CD14-positive monocyte (primary cell): ENCODE measurements around the gene TRABD. TPM values are rescaled to one million over a fixed set of nuclear protein-coding genes. Genes with fewer than 3 reads are reported as not detected.

Experiments used
- DNase-seq, 3 donors: peaks; one replicate each; pipeline ENCODE4 v3.0.0-alpha.2; 2011 to 2022
- H2AFZ ChIP-seq: 2 replicates; pipeline ENCODE4 v1.6.0; 2012; ENCODE audit warnings: mild to moderate bottlenecking, low read depth, low read length, inconsistent platforms; ENCODE audit not compliant: insufficient read depth, poor library complexity, severe bottlenecking
- H3K27ac ChIP-seq, 2 donors: 1 replicate in 1 of 2; 2 replicates in 1 of 2; pipeline ENCODE4 v1.5.1; 2012 to 2013; ENCODE audit warnings: low read length in 2 of 2, control low read depth in 1 of 2, inconsistent platforms in 1 of 2, low read depth in 1 of 2, mild to moderate bottlenecking in 1 of 2
- H3K27me3 ChIP-seq, 2 donors: one replicate each; pipeline versions ENCODE4 v1.6.0 to v1.6.1; 2011 to 2013; ENCODE audit warnings: low read length in 2 of 2; ENCODE audit not compliant: control insufficient read depth in 2 of 2, insufficient read depth in 2 of 2
- H3K36me3 ChIP-seq, 2 donors: replicated peaks in 1 of 2; 1 replicate in 1 of 2; 2 replicates in 1 of 2; pipeline versions ENCODE4 v1.5.1 to v1.6.1; 2012 to 2013; ENCODE audit warnings: low read length in 2 of 2, control low read depth in 1 of 2, inconsistent platforms in 1 of 2, mild to moderate bottlenecking in 1 of 2; ENCODE audit not compliant: insufficient read depth in 2 of 2, control insufficient read depth in 1 of 2
- H3K4me1 ChIP-seq, 2 donors: 1 replicate in 1 of 2; 2 replicates in 1 of 2; pipeline versions ENCODE4 v1.5.1 to v1.6.1; 2012 to 2013; ENCODE audit warnings: low read length in 2 of 2, control low read depth in 1 of 2, inconsistent platforms in 1 of 2, mild to moderate bottlenecking in 1 of 2, moderate library complexity in 1 of 2; ENCODE audit not compliant: insufficient read depth in 2 of 2, control insufficient read depth in 1 of 2
- H3K4me2 ChIP-seq: replicated peaks from 2 replicates; pipeline ENCODE3; 2012; ENCODE audit warnings: low read length, moderate library complexity, mild to moderate bottlenecking; ENCODE audit not compliant: poor library complexity, severe bottlenecking; ENCODE audit errors: extremely low read depth
- H3K4me3 ChIP-seq, 3 experiments: fragments of 200-600 bp in 1 of 3; sonication (generic) in 1 of 3; replicated peaks in 1 of 3; 1 replicate in 2 of 3; 2 replicates in 1 of 3; pipeline ENCODE4 v1.5.1; 2011 to 2013; ENCODE audit warnings: low read length in 3 of 3, mild to moderate bottlenecking in 3 of 3, control low read depth in 2 of 3, low read depth in 2 of 3, inconsistent platforms in 1 of 3, moderate library complexity in 1 of 3
- H3K79me2 ChIP-seq: 2 replicates; pipeline ENCODE4 v1.6.0; 2012; ENCODE audit warnings: mild to moderate bottlenecking, control low read depth, inconsistent platforms, low read length, moderate library complexity; ENCODE audit not compliant: insufficient read depth
- H3K9ac ChIP-seq: 2 replicates; pipeline ENCODE4 v1.6.0; 2017; ENCODE audit warnings: low read length, mild to moderate bottlenecking; ENCODE audit not compliant: insufficient read depth, poor library complexity, severe bottlenecking
- H3K9me3 ChIP-seq, 2 donors: replicated peaks in 1 of 2; 1 replicate in 1 of 2; 2 replicates in 1 of 2; pipeline versions ENCODE4 v1.5.1 to v1.6.1; 2012 to 2013; ENCODE audit warnings: low read length in 2 of 2, control low read depth in 1 of 2; ENCODE audit not compliant: control insufficient read depth in 1 of 2, insufficient read depth in 1 of 2
- H4K20me1 ChIP-seq: 2 replicates; pipeline ENCODE4 v1.6.0; 2012; ENCODE audit warnings: mild to moderate bottlenecking, low read length, control low read depth, moderate library complexity; ENCODE audit not compliant: insufficient read depth
- H3K27ac Mint-ChIP-seq, 7 donors: one replicate each; pipeline ENCODE4 v1.8.0; 2020; ENCODE audit warnings: mild to moderate bottlenecking in 7 of 7, mixed read lengths in 7 of 7, moderate library complexity in 6 of 7, inconsistent platforms in 2 of 7
- H3K27me3 Mint-ChIP-seq, 3 donors: one replicate each; pipeline ENCODE4 v1.8.0; 2021 to 2022; ENCODE audit warnings: low read depth in 3 of 3, mild to moderate bottlenecking in 3 of 3, mixed read lengths in 3 of 3, moderate library complexity in 3 of 3, inconsistent platforms in 1 of 3
- H3K36me3 Mint-ChIP-seq, 2 donors: one replicate each; pipeline ENCODE4 v1.8.0; 2020; ENCODE audit warnings: mixed read lengths in 2 of 2, inconsistent platforms in 1 of 2, mild to moderate bottlenecking in 1 of 2
- H3K4me1 Mint-ChIP-seq: one replicate; pipeline ENCODE4 v1.8.0; 2020; ENCODE audit warnings: mild to moderate bottlenecking, mixed read lengths
- H3K4me3 Mint-ChIP-seq, 2 donors: one replicate each; pipeline ENCODE4 v1.8.0; 2020; ENCODE audit warnings: mild to moderate bottlenecking in 2 of 2, mixed read lengths in 2 of 2, moderate library complexity in 1 of 2
- H3K9me3 Mint-ChIP-seq, 7 donors: one replicate each; pipeline ENCODE4 v1.8.0; 2020 to 2022; ENCODE audit warnings: mixed read lengths in 7 of 7, mild to moderate bottlenecking in 6 of 7, moderate library complexity in 6 of 7, inconsistent platforms in 2 of 7
- WGBS: methylation state at CpG from one replicate; pipeline ENCODE4 v1.1.5; 2013; ENCODE audit warnings: missing lambda C conversion rate; ENCODE audit not compliant: insufficient coverage; 5-methylcytosine and 5-hydroxymethylcytosine counted together
- intact Hi-C, 2 donors: fragments of 100-400 bp; cut with micrococcal nuclease; formaldehyde crosslinking; loops; one replicate each; pipeline versions ENCODE4 v1.15.0 to v1.15.1; 2023
- polyA plus RNA-seq, 3 donors: library from polyadenylated mRNA; depleted of rRNA in 1 of 3; unstranded in 2 of 3; stranded (reverse) in 1 of 3; fragments of 300-500 nt in 2 of 3; fragments of >200 nt in 1 of 3; fragmentation: Illumina TruSeq in 2 of 3; gene quantifications; 1 replicate in 2 of 3; 2 replicates in 1 of 3; pipeline ENCODE4 v1.2.3, GENCODE V29; 2012 to 2021
- TF ChIP-seq, protein P1 (sequence below): fragments of 200-600 bp; IDR thresholded peaks from one replicate; pipeline ENCODE4 v1.8.0; 2022; ENCODE audit warnings: antibody characterized with exemption, mild to moderate bottlenecking

TRABD gene
- polyA plus RNA-seq, 3 donors, result 34.5 to 240 (median 39.3) TPM

GRCh38 chr22:50184004-50184901, 1.5 kb upstream of the TRABD start:
- Histone ChIP-seq H3K4me3 (peak overlapping the region in 2 of 3 experiments; percentile 16 to 85), H3K4me1 (peaks cover 43 to 61% of the 10 kb centered on the region in 2 donors), H3K9ac (peak overlapping the region; percentile 74), H3K27ac (peak overlapping the region in 1 of 2 donors; percentile 29), H2AFZ (peak overlapping the region; percentile 83), H3K9me3 (no peaks in the 10 kb centered on the region), H3K79me2 (peaks cover 36% of the 10 kb centered on the region), H4K20me1 (no peaks in the 10 kb centered on the region), H3K4me2 (peak overlapping the region; percentile 96), H3K36me3 (no peaks in the 10 kb centered on the region), H3K27me3 (peaks cover 0 to 5% of the 10 kb centered on the region in 2 donors)
- H3K9me3 Mint-ChIP-seq, result no peaks in the 10 kb centered on the region
- peak overlapping the region in 5 of 7 donors; percentile 61 to 87 (median 81) for H3K27ac Mint-ChIP-seq
- WGBS, result 53% methylated on average over 32 of the region's 32 CpGs
- TF ChIP-seq, protein P1, sequence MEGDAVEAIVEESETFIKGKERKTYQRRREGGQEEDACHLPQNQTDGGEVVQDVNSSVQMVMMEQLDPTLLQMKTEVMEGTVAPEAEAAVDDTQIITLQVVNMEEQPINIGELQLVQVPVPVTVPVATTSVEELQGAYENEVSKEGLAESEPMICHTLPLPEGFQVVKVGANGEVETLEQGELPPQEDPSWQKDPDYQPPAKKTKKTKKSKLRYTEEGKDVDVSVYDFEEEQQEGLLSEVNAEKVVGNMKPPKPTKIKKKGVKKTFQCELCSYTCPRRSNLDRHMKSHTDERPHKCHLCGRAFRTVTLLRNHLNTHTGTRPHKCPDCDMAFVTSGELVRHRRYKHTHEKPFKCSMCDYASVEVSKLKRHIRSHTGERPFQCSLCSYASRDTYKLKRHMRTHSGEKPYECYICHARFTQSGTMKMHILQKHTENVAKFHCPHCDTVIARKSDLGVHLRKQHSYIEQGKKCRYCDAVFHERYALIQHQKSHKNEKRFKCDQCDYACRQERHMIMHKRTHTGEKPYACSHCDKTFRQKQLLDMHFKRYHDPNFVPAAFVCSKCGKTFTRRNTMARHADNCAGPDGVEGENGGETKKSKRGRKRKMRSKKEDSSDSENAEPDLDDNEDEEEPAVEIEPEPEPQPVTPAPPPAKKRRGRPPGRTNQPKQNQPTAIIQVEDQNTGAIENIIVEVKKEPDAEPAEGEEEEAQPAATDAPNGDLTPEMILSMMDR, result no peak
- intact Hi-C loops, result loop anchor here (2.0 kb wide), 1 partner anchor 17 kb away; the partner anchor contains the start of gene SELENOO (in 2 of the 2)
- peaks cover 6 to 7% (median 7%) of the 10 kb centered on the region in 3 donors for H3K27me3 Mint-ChIP-seq
- peaks cover 8 to 12% of the 10 kb centered on the region in 2 donors for H3K36me3 Mint-ChIP-seq
- DNase-seq, result peak in 2 of 3 donors; percentile 53 to 69
- H3K4me1 Mint-ChIP-seq, result peaks cover 42% of the 10 kb centered on the region
- peak overlapping the region; percentile 76 to 88 for H3K4me3 Mint-ChIP-seq

- WGBS, result 1% methylated on average over 56 of the region's 63 CpGs
- intact Hi-C loops, result loop anchor here (2.0 to 5.0 kb wide), 2 partner anchors 16 to 347 kb away; partner anchors contain the start of genes SELENOO (in 2 of the 2) and TYMP (in 1 of the 2)
- H3K27ac Mint-ChIP-seq, result peak overlapping the region in 1 of 7 donors; percentile 61
These were observed 775 bp upstream of the TRABD start for GRCh38 chr22:50184902-50185374.

More at GRCh38 chr22:50184902-50185374, 775 bp upstream of the TRABD start:
- Histone ChIP-seq H3K79me2 (peaks cover 43% of the 10 kb centered on the region), H3K9me3 (no peaks in the 10 kb centered on the region), H3K4me1 (peaks cover 50 to 63% of the 10 kb centered on the region in 2 donors), H3K36me3 (no peaks in the 10 kb centered on the region), H3K9ac (peak overlapping the region; percentile 74), H3K4me2 (peak overlapping the region; percentile 96), H4K20me1 (no peaks in the 10 kb centered on the region), H3K27ac (peak overlapping the region in 1 of 2 donors; percentile 85), H3K4me3 (peak overlapping the region; percentile 52 to 85 (median 58)), H2AFZ (peak overlapping the region; percentile 83), H3K27me3 (peaks cover 0 to 2% of the 10 kb centered on the region in 2 donors)
- peaks cover 45% of the 10 kb centered on the region for H3K4me1 Mint-ChIP-seq
- peak in 1 of 3 donors; percentile 40 for DNase-seq
- H3K4me3 Mint-ChIP-seq, result peak overlapping the region; percentile 82 to 90
- no peaks in the 10 kb centered on the region for H3K9me3 Mint-ChIP-seq
- peaks cover 8 to 9% of the 10 kb centered on the region in 2 donors for H3K36me3 Mint-ChIP-seq
- TF ChIP-seq, protein P1, result no peak
- H3K27me3 Mint-ChIP-seq, result peaks cover 2 to 6% (median 2%) of the 10 kb centered on the region in 3 donors
